HEK293 (cell line): ENCODE measurements around the gene ZC3H11A.

Experiments used
- CTCF ChIP-seq: fragments of 450-650 bp; formaldehyde crosslinking; IDR thresholded peaks from 2 replicates; pipeline ENCODE4 v1.5.1; 2016; ENCODE audit warnings: missing biosample characterization, missing genetic modification characterization
- REST ChIP-seq: fragments of 450-650 bp; formaldehyde crosslinking; IDR thresholded peaks from 2 replicates; pipeline ENCODE4 v1.5.1; 2016; ENCODE audit warnings: missing biosample characterization, missing genetic modification characterization
- ZFP3 ChIP-seq: fragments of 450-650 bp; formaldehyde crosslinking; IDR thresholded peaks from 2 replicates; pipeline ENCODE4 v1.5.1; 2016; ENCODE audit warnings: low read depth, missing biosample characterization, missing genetic modification characterization
- ZNF140 ChIP-seq: fragments of 450-650 bp; formaldehyde crosslinking; IDR thresholded peaks from 2 replicates; pipeline ENCODE4 v1.5.1; 2016; ENCODE audit warnings: missing biosample characterization, missing genetic modification characterization
- ZNF248 ChIP-seq: fragments of 450-650 bp; formaldehyde crosslinking; IDR thresholded peaks from 2 replicates; pipeline ENCODE4 v1.5.1; 2017; ENCODE audit warnings: missing biosample characterization, missing genetic modification characterization

GRCh38 chr1:203776636-203777035 lies 18.8 kb upstream of the ZC3H11A start:
- TF ChIP-seq ZNF140 (tag by site-specific recombination), result no peak
- TF ChIP-seq ZNF248 (tag by site-specific recombination), result no peak
- TF ChIP-seq CTCF, result no peak
- no peak for TF ChIP-seq ZFP3 (tag by site-specific recombination)
- TF ChIP-seq REST (tag by site-specific recombination), result no peak
